HG03354 (cell line): Measurements from ENCODE around the gene DPYSL3.

Experiments
- ATAC-seq: cut with Tn5 transposase; IDR thresholded peaks from one replicate; pipeline ENCODE4 v1.9.1; 2021; ENCODE audit warnings: mild to moderate bottlenecking; ENCODE audit not compliant: unreplicated experiment, poor library complexity, severe bottlenecking

Gene DPYSL3

GRCh38 chr5:147517383-147517782, 7.5 kb upstream of the DPYSL3 start:
- no peak for ATAC-seq

- no peak for ATAC-seq
Observed at GRCh38 chr5:147515269-147515668, 5.4 kb upstream of the DPYSL3 start.

- no peak for ATAC-seq
Observed at GRCh38 chr5:147512659-147513379, 3.0 kb upstream of the DPYSL3 start.

GRCh38 chr5:147510885-147511284, 1.0 kb upstream of the DPYSL3 start:
- ATAC-seq: no peak

- ATAC-seq: peak; percentile 16
Observed at GRCh38 chr5:147509041-147509709, 693 bp downstream of the DPYSL3 start.

GRCh38 chr5:147508711-147509040, 1.2 kb downstream of the DPYSL3 start:
- no peak for ATAC-seq

GRCh38 chr5:147507480-147508126, 2.3 kb downstream of the DPYSL3 start:
- ATAC-seq: no peak

GRCh38 chr5:147504535-147504934, 5.3 kb downstream of the DPYSL3 start:
- ATAC-seq: no peak

- ATAC-seq: no peak
Observed at GRCh38 chr5:147504011-147504410, 5.9 kb downstream of the DPYSL3 start.

- no peak for ATAC-seq
Observed at GRCh38 chr5:147490989-147491388, 18.9 kb downstream of the DPYSL3 start.

- ATAC-seq: no peak
Observed at GRCh38 chr5:147487031-147487750, 22.7 kb downstream of the DPYSL3 start.

- no peak for ATAC-seq
Observed at GRCh38 chr5:147485814-147486213, 24.1 kb downstream of the DPYSL3 start.

- no peak for ATAC-seq
Observed at GRCh38 chr5:147485046-147485445, 24.8 kb downstream of the DPYSL3 start.

GRCh38 chr5:147484708-147485020, 25.2 kb downstream of the DPYSL3 start:
- ATAC-seq: no peak

GRCh38 chr5:147483961-147484707, 25.7 kb downstream of the DPYSL3 start:
- no peak for ATAC-seq

- ATAC-seq: no peak
Observed at GRCh38 chr5:147483188-147483790, 26.6 kb downstream of the DPYSL3 start.

GRCh38 chr5:147482706-147483180, 27.1 kb downstream of the DPYSL3 start:
- ATAC-seq: no peak

- peak; percentile 67 for ATAC-seq
Observed at GRCh38 chr5:147481874-147482705, 27.8 kb downstream of the DPYSL3 start.

- peak; percentile 6 for ATAC-seq
Observed at GRCh38 chr5:147481376-147481775, 28.5 kb downstream of the DPYSL3 start.
